Measurements from ENCODE around the gene GRIA4.

Gene GRIA4

GRCh38 chr11:105613183-105613582, 3.3 kb downstream of the GRIA4 start:
- Mint-ChIP-seq H3K4me3 (no peak overlapping the region), H3K27ac (no peak overlapping the region), H3K4me1 (peaks cover 18% of the 10 kb centered on the region), H3K27me3 (peaks cover 40% of the 10 kb centered on the region), H3K36me3 (no peaks in the 10 kb centered on the region), H3K9me3 (no peaks in the 10 kb centered on the region)
- no peak for ATAC-seq

- no peak for ATAC-seq
- no peak overlapping the region for H3K27ac Mint-ChIP-seq
- H3K4me1 Mint-ChIP-seq, result no peaks in the 10 kb centered on the region
- no peaks in the 10 kb centered on the region for H3K27me3 Mint-ChIP-seq
- H3K4me3 Mint-ChIP-seq, result no peak overlapping the region
- H3K36me3 Mint-ChIP-seq, result no peaks in the 10 kb centered on the region
- H3K9me3 Mint-ChIP-seq, result no peaks in the 10 kb centered on the region
Observed at GRCh38 chr11:105618343-105618955, 8.6 kb downstream of the GRIA4 start.

- Mint-ChIP-seq H3K4me1 (no peaks in the 10 kb centered on the region), H3K9me3 (no peaks in the 10 kb centered on the region), H3K36me3 (no peaks in the 10 kb centered on the region), H3K27me3 (no peaks in the 10 kb centered on the region), H3K27ac (no peak overlapping the region), H3K4me3 (no peak overlapping the region)
- no peak for ATAC-seq
Observed at GRCh38 chr11:105619556-105619955, 9.7 kb downstream of the GRIA4 start.

- no peak overlapping the region for H3K4me3 Mint-ChIP-seq
- H3K36me3 Mint-ChIP-seq, result no peaks in the 10 kb centered on the region
- no peak for ATAC-seq
- no peak overlapping the region for H3K27ac Mint-ChIP-seq
- no peaks in the 10 kb centered on the region for H3K9me3 Mint-ChIP-seq
- no peaks in the 10 kb centered on the region for H3K27me3 Mint-ChIP-seq
- H3K4me1 Mint-ChIP-seq, result no peaks in the 10 kb centered on the region
Observed at GRCh38 chr11:105622016-105622415, 12.1 kb downstream of the GRIA4 start.

- no peaks in the 10 kb centered on the region for H3K36me3 Mint-ChIP-seq
- no peaks in the 10 kb centered on the region for H3K27me3 Mint-ChIP-seq
- H3K4me3 Mint-ChIP-seq, result no peak overlapping the region
- no peak overlapping the region for H3K27ac Mint-ChIP-seq
- H3K4me1 Mint-ChIP-seq, result no peaks in the 10 kb centered on the region
- peaks cover 3% of the 10 kb centered on the region for H3K9me3 Mint-ChIP-seq
- ATAC-seq, result no peak
Observed at GRCh38 chr11:105632316-105632715, 22.4 kb downstream of the GRIA4 start.

GRCh38 chr11:105635466-105635865, 25.6 kb downstream of the GRIA4 start:
- Mint-ChIP-seq H3K4me3 (no peak overlapping the region), H3K4me1 (no peaks in the 10 kb centered on the region), H3K9me3 (no peaks in the 10 kb centered on the region), H3K27me3 (no peaks in the 10 kb centered on the region), H3K36me3 (no peaks in the 10 kb centered on the region), H3K27ac (no peak overlapping the region)
- no peak for ATAC-seq

- Mint-ChIP-seq H3K4me3 (no peak overlapping the region), H3K36me3 (no peaks in the 10 kb centered on the region), H3K27me3 (no peaks in the 10 kb centered on the region), H3K9me3 (no peaks in the 10 kb centered on the region), H3K27ac (no peak overlapping the region), H3K4me1 (no peaks in the 10 kb centered on the region)
- peak; percentile 47 for ATAC-seq
Observed at GRCh38 chr11:105636496-105636895, 26.6 kb downstream of the GRIA4 start.

GRCh38 chr11:105639527-105639926, 29.7 kb downstream of the GRIA4 start:
- Mint-ChIP-seq H3K27me3 (no peaks in the 10 kb centered on the region), H3K4me1 (no peaks in the 10 kb centered on the region), H3K36me3 (no peaks in the 10 kb centered on the region), H3K27ac (no peak overlapping the region), H3K9me3 (no peaks in the 10 kb centered on the region), H3K4me3 (no peak overlapping the region)
- ATAC-seq, result no peak

GRCh38 chr11:105641433-105641832, 31.6 kb downstream of the GRIA4 start:
- H3K27ac Mint-ChIP-seq, result no peak overlapping the region
- ATAC-seq, result no peak
- H3K36me3 Mint-ChIP-seq, result no peaks in the 10 kb centered on the region
- H3K27me3 Mint-ChIP-seq, result no peaks in the 10 kb centered on the region
- no peaks in the 10 kb centered on the region for H3K9me3 Mint-ChIP-seq
- no peak overlapping the region for H3K4me3 Mint-ChIP-seq
- no peaks in the 10 kb centered on the region for H3K4me1 Mint-ChIP-seq

- no peak overlapping the region for H3K4me3 Mint-ChIP-seq
- H3K9me3 Mint-ChIP-seq, result no peaks in the 10 kb centered on the region
- H3K36me3 Mint-ChIP-seq, result no peaks in the 10 kb centered on the region
- no peaks in the 10 kb centered on the region for H3K27me3 Mint-ChIP-seq
- no peak overlapping the region for H3K27ac Mint-ChIP-seq
- H3K4me1 Mint-ChIP-seq, result no peaks in the 10 kb centered on the region
- no peak for ATAC-seq
Observed at GRCh38 chr11:105642870-105643269, 33.0 kb downstream of the GRIA4 start.

- Mint-ChIP-seq H3K9me3 (no peaks in the 10 kb centered on the region), H3K27me3 (no peaks in the 10 kb centered on the region), H3K4me1 (no peaks in the 10 kb centered on the region), H3K27ac (no peak overlapping the region), H3K36me3 (no peaks in the 10 kb centered on the region), H3K4me3 (no peak overlapping the region)
- ATAC-seq, result no peak
Observed at GRCh38 chr11:105644839-105645573, 35.1 kb downstream of the GRIA4 start.

- Mint-ChIP-seq H3K9me3 (no peaks in the 10 kb centered on the region), H3K36me3 (no peaks in the 10 kb centered on the region), H3K27ac (no peak overlapping the region), H3K4me1 (no peaks in the 10 kb centered on the region), H3K4me3 (no peak overlapping the region), H3K27me3 (no peaks in the 10 kb centered on the region)
- ATAC-seq, result no peak
Observed at GRCh38 chr11:105647780-105648179, 37.9 kb downstream of the GRIA4 start.

GRCh38 chr11:105648762-105649161, 38.9 kb downstream of the GRIA4 start:
- Mint-ChIP-seq H3K4me1 (no peaks in the 10 kb centered on the region), H3K27me3 (no peaks in the 10 kb centered on the region), H3K4me3 (no peak overlapping the region), H3K27ac (no peak overlapping the region), H3K9me3 (no peaks in the 10 kb centered on the region), H3K36me3 (no peaks in the 10 kb centered on the region)
- no peak for ATAC-seq

GRCh38 chr11:105665281-105665680, 55.4 kb downstream of the GRIA4 start:
- Mint-ChIP-seq H3K4me1 (no peaks in the 10 kb centered on the region), H3K9me3 (no peaks in the 10 kb centered on the region), H3K36me3 (no peaks in the 10 kb centered on the region), H3K4me3 (no peak overlapping the region), H3K27ac (no peak overlapping the region), H3K27me3 (no peaks in the 10 kb centered on the region)
- no peak for ATAC-seq

GRCh38 chr11:105667441-105667840, 57.6 kb downstream of the GRIA4 start:
- Mint-ChIP-seq H3K9me3 (no peaks in the 10 kb centered on the region), H3K27me3 (no peaks in the 10 kb centered on the region), H3K36me3 (no peaks in the 10 kb centered on the region), H3K4me3 (no peak overlapping the region), H3K27ac (no peak overlapping the region), H3K4me1 (no peaks in the 10 kb centered on the region)
- ATAC-seq, result no peak

GRCh38 chr11:105670811-105671210, 60.9 kb downstream of the GRIA4 start:
- no peak for ATAC-seq
- H3K9me3 Mint-ChIP-seq, result no peaks in the 10 kb centered on the region
- no peak overlapping the region for H3K4me3 Mint-ChIP-seq
- H3K36me3 Mint-ChIP-seq, result no peaks in the 10 kb centered on the region
- H3K4me1 Mint-ChIP-seq, result no peaks in the 10 kb centered on the region
- no peaks in the 10 kb centered on the region for H3K27me3 Mint-ChIP-seq
- no peak overlapping the region for H3K27ac Mint-ChIP-seq

Measured in stimulated activated memory B cell treated with anti-CD40 and anti-IgM and Interleukin-4, amounts not matched to agents 10 μg/mL and 1 μg/mL and 100 μg/mL, for 72 hours (primary cell).